Right cardiac atrium (tissue), 5 donors: ENCODE results near the gene JAM2. TPM values are rescaled to one million over a fixed set of nuclear protein-coding genes. Genes with fewer than 3 reads are reported as not detected.

Experiments used
- polyA plus RNA-seq: library from polyadenylated mRNA; stranded (reverse); fragments of 200-250 nt; gene quantifications from one replicate; pipeline ENCODE4 v1.2.3, GENCODE V29; 2013
- total RNA-seq, 4 donors: library from RNA; stranded (reverse); fragmentation: NEBNext Ultra II Directional; extraction: Animal tissue kit (Norgen Biotek cat#: 25700); gene quantifications; one replicate each; pipeline ENCODE4 v1.2.1, GENCODE V29; 2021
- donor health status: healthy with polysubstance abuse.
- donor health status: DM: no; HTN: yes; CAD: no.
- donor health status: DM: no; HTN: no; CAD: no.
- donor health status: DM: no; HTN: yes; CAD: no; lungs with severe emphysema.
- donor health status: DM: yes; HTN: yes; CAD: no.

The JAM2 gene
- total and polyA plus RNA-seq, 5 donors: 26.2 to 49.5 (median 28.4) TPM

Other genes starting within 250 kb of the JAM2 start
- gene MRPL39, start 31.8 kb upstream of the JAM2 start, total RNA-seq: 10 to 100 TPM; 30.6 to 38.3 (median 34.5) TPM
- gene MRPL39, start 31.8 kb upstream of the JAM2 start, polyA plus RNA-seq: 68.9 TPM
- 100 to 1,000 TPM; 554 to 718 (median 650) TPM for gene ATP5PF, start 95.6 kb downstream of the JAM2 start, total RNA-seq
- 2,294 TPM for gene ATP5PF, start 95.6 kb downstream of the JAM2 start, polyA plus RNA-seq
- 10 to 100 TPM; 17.7 to 22.3 (median 20.5) TPM for gene GABPA, start 95.7 kb downstream of the JAM2 start, total RNA-seq
- 9.8 TPM for gene GABPA, start 95.7 kb downstream of the JAM2 start, polyA plus RNA-seq